NCI-H446 treated with DMSO at 0.1 percent for 48 hours (cell line): ENCODE measurements around the gene TMEFF1.

ENCODE experiments used
- DNase-seq: peaks from one replicate; lab custom pipeline; 2025; lab: John Stamatoyannopoulos, UW

Gene TMEFF1

DNA sequence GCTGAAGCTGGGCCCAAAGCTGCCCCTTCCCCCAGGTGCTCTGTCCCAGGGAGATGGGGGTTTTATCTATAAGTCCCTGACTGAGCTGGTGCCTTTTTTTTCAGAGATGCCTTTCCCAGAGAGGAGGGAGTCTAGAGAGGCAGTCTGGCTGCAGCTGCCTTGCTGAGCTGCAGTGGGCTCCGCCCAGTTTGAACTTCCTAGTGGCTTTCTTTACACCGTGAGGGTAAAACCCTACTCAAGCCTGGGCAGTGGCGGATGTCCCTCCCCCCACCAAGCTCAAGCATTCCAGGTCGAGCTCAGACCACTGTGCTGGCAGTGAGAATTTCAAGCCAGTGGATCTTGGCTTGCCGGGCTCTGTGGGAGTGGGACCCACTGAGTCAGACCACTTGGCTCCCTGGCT is 146.2 kb downstream of the TMEFF1 start:
- DNase-seq = no peak

DNA sequence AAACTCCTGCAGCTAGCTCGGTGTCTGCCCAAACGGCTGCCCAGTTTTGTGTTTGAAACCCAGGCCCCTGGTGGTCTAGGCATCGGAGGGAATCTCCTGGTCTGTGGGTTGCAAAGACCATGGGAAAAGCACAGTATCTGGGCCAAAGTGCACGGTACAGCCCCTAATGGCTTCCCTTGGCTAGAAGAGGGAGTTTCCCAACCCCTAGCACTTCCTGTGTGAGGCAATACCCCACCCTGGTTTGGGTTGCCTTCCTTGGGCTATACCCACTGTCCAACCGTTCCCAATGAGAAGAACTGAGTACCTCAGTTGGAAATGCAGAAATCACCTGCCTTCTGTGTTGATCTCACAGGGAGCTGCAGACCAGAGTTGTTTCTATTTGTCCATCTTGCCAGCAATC is 146.7 kb downstream of the TMEFF1 start:
- no peak for DNase-seq

DNA sequence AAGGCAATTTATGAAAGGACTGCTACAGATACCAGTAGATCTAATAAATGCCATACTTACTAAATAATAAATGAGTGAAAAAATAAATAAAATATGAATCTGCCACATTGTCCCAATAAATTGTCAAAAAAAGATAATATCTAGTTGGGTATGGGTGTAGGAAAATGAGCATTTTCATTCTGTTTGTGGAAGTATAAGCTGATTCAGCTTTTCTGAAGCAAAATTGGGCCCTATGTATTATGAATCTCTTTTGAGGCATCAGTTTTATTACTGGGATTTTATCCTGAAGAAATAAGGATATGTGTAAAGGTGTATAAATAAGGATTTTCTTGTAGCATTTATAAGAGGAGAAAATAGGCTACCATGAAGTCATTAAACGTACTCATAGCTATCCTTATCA is 151.0 kb downstream of the TMEFF1 start:
- no peak for DNase-seq

DNA sequence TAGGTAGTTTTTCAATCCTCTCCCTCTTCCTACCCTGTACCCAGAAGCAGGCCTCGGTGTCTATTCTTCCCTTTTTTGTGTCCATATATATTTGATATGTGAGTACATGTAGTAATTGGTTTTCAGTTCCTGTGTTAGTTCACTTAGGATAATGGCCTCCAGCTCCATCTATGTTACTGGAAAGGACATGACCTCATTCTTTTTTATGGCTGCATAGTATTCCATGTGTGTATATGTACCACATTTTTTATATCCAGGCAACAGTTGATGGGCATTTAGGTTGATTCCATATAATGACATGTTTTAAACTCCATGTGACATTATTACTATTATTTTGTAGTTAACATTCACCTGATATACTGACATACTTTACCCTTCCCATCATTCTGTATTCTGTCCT is 154.0 kb downstream of the TMEFF1 start:
- DNase-seq = no peak
